Right lobe of liver (tissue), 6 donors: ENCODE results near the gene GRN. TPM values are rescaled to one million over a fixed set of nuclear protein-coding genes. Genes with fewer than 3 reads are reported as not detected.
"Not testable (repeated sequence)": the region's sequence is repeated elsewhere in the genome, so short reads cannot be mapped to it uniquely, and the experiment has no call there.

ENCODE experiments used
- ATAC-seq, 4 donors: fragments of 200-7000 bp; cut with Tn5 transposase; one replicate each; pipeline ENCODE4 v1.9.1; 2020; ENCODE audit warnings: mild to moderate bottlenecking in 4 of 4, moderate library complexity in 4 of 4
- DNase-seq, 3 donors: peaks; one replicate each; pipeline ENCODE4 v3.0.0-alpha.2; 2020
- H3K27ac ChIP-seq, 3 donors: fragments of 200-600 bp; one replicate each; pipeline ENCODE4 v1.8.0; 2022
- H3K27me3 ChIP-seq, 2 donors: fragments of 200-600 bp; one replicate each; pipeline ENCODE4 v1.8.0; 2022
- H3K36me3 ChIP-seq, 4 donors: fragments of 200-600 bp; sonication (generic) in 1 of 4; one replicate each; pipeline versions ENCODE4 v1.5.1 to v1.8.0; 2017 to 2022; ENCODE audit warnings: control low read depth in 1 of 4
- H3K4me1 ChIP-seq, 4 donors: fragments of 200-600 bp; sonication (generic) in 1 of 4; one replicate each; pipeline versions ENCODE4 v1.5.1 to v1.8.0; 2017 to 2022; ENCODE audit warnings: control low read depth in 1 of 4
- H3K4me3 ChIP-seq, 3 donors: fragments of 200-600 bp; one replicate each; pipeline ENCODE4 v1.8.0; 2022
- H3K9me3 ChIP-seq, 4 donors: fragments of 200-600 bp; sonication (generic) in 1 of 4; one replicate each; pipeline versions ENCODE4 v1.5.1 to v1.8.0; 2017 to 2022; ENCODE audit warnings: control low read depth in 1 of 4
- CTCF ChIP-seq, 4 donors: fragments of 200-600 bp in 3 of 4; fragments of 450-650 bp in 1 of 4; IDR thresholded peaks; one replicate each; pipeline versions ENCODE4 v1.5.1 to v1.8.0; 2016 to 2022; ENCODE audit warnings: antibody characterized with exemption in 4 of 4, mild to moderate bottlenecking in 2 of 4
- POLR2A ChIP-seq: fragments of 450-650 bp; IDR thresholded peaks from one replicate; pipeline ENCODE4 v1.6.1; 2017; ENCODE audit warnings: antibody characterized with exemption, mild to moderate bottlenecking
- WGBS: methylation state at CpG from one replicate; pipeline ENCODE4 v1.1.6; 2018; ENCODE audit warnings: low coverage, low lambda C conversion rate; ENCODE audit not compliant: insufficient coverage; ENCODE audit errors: missing lambda C conversion rate; 5-methylcytosine and 5-hydroxymethylcytosine counted together
- intact Hi-C, 2 donors: fragments of 100-400 bp; cut with DNase I; formaldehyde crosslinking; loops; one replicate each; pipeline versions ENCODE4 v1.11.2 to v1.14.1; 2022
- total RNA-seq, 6 experiments: library from RNA; depleted of rRNA in 2 of 6; stranded (reverse); fragments of >200 nt in 2 of 6; fragmentation: NEBNext Ultra II Directional in 3 of 6; extraction: Animal tissue kit (Norgen Biotek cat#: 25700) in 3 of 6; gene quantifications; one replicate each; pipeline versions ENCODE4 v1.1.0 to v1.2.4, GENCODE V29; 2016 to 2023
- donor health status: DM: no; HTN: yes; CAD: no.
- donor health status: DM: no; HTN: no; CAD: no.
- donor health status: DM: no; HTN: no; CAD: no.
- donor health status: DM: no; HTN: yes; CAD: no.
- donor health status: DM: no; HTN: yes; CAD: no.

GRN gene
- total RNA-seq, 6 experiments from 2014 or later, result 84.5 to 230 (median 150) TPM

GRCh38 chr17:44390250-44390870 is 45.3 kb downstream of the GRN start:
- intact Hi-C loops, result no loop called here
- 57% methylated on average over 10 of the region's 10 CpGs for WGBS
- ATAC-seq, result no peak
- H3K36me3 ChIP-seq, result no peaks in the 10 kb centered on the region
- H3K4me1 ChIP-seq, result peaks cover 0 to 2% (median 0%) of the 10 kb centered on the region in 4 donors
- peaks cover 0 to 6% of the 10 kb centered on the region in 2 donors for H3K27me3 ChIP-seq
- no peak overlapping the region for H3K27ac ChIP-seq
- no peaks in the 10 kb centered on the region for H3K9me3 ChIP-seq
- peak in 1 of 3 donors; percentile 5 for DNase-seq
- H3K4me3 ChIP-seq, result no peak overlapping the region
- TF ChIP-seq CTCF (IDR thresholded peaks at IDR 0.05) (no peak), POLR2A (no peak)

- intact Hi-C loops, H3K4me1 ChIP-seq, H3K27ac ChIP-seq, H3K4me3 ChIP-seq, DNase-seq, H3K9me3 ChIP-seq, ATAC-seq, H3K36me3 ChIP-seq, H3K27me3 ChIP-seq: not testable (repeated sequence)
- 87% methylated on average over 8 of the region's 9 CpGs for WGBS
Observed at GRCh38 chr17:44394112-44394511, 49.0 kb downstream of the GRN start.

- Histone ChIP-seq H3K36me3 (peaks cover 0 to 6% (median 0%) of the 10 kb centered on the region in 4 donors), H3K4me1 (no peaks in the 10 kb centered on the region), H3K4me3 (no peak overlapping the region), H3K9me3 (no peaks in the 10 kb centered on the region), H3K27me3 (no peaks in the 10 kb centered on the region), H3K27ac (no peak overlapping the region)
- ATAC-seq (no peak), DNase-seq (no peak)
- intact Hi-C loops, result no loop called here
- TF ChIP-seq POLR2A (no peak), CTCF (IDR thresholded peaks at IDR 0.05) (no peak)
- 100% methylated on average over 1 of the region's 2 CpGs for WGBS
Observed at GRCh38 chr17:44394833-44395232, 49.7 kb downstream of the GRN start.

- DNase-seq (no peak), ATAC-seq (no peak)
- peaks cover 0 to 20% (median 4%) of the 10 kb centered on the region in 4 donors for H3K36me3 ChIP-seq
- no peaks in the 10 kb centered on the region for H3K4me1 ChIP-seq
- H3K9me3 ChIP-seq, result no peaks in the 10 kb centered on the region
- TF ChIP-seq CTCF (IDR thresholded peaks at IDR 0.05), result no peak
- TF ChIP-seq POLR2A, result no peak
- H3K27ac ChIP-seq, result no peak overlapping the region
- intact Hi-C loops, result no loop called here
- H3K27me3 ChIP-seq, result no peaks in the 10 kb centered on the region
- 94% methylated on average over 4 of the region's 5 CpGs for WGBS
- H3K4me3 ChIP-seq, result no peak overlapping the region
Observed at GRCh38 chr17:44396946-44397345, 51.8 kb downstream of the GRN start.

GRCh38 chr17:44397479-44398440 is 52.7 kb downstream of the GRN start:
- Histone ChIP-seq H3K9me3 (no peaks in the 10 kb centered on the region), H3K27me3 (no peaks in the 10 kb centered on the region), H3K4me3 (no peak overlapping the region), H3K36me3 (peaks cover 0 to 24% (median 4%) of the 10 kb centered on the region in 4 donors), H3K27ac (no peak overlapping the region), H3K4me1 (no peaks in the 10 kb centered on the region)
- TF ChIP-seq POLR2A, result no peak
- no peak for TF ChIP-seq CTCF (IDR thresholded peaks at IDR 0.05)
- ATAC-seq, result peak in 1 of 4 donors; percentile 9
- intact Hi-C loops, result no loop called here
- 94% methylated on average over 6 of the region's 8 CpGs for WGBS
- no peak for DNase-seq
